Stimulated activated CD8-positive, alpha-beta memory T cell treated with anti-CD3 and anti-CD28 coated beads, Interleukin-15, amount 100 ng/mL, for 24 hours (primary cell): Measurements from ENCODE around the gene MYO1E.
A peak's percentile ranks its signal among the peaks of the same experiment; 100 is the strongest.

Experiments used
- DNase-seq: peaks from one replicate; pipeline ENCODE4 v3.0.0-alpha.2; 2020; ENCODE audit warnings: low read depth

Gene MYO1E

GRCh38 chr15:59315914-59316451 is 56.7 kb downstream of the MYO1E start:
- no peak for DNase-seq

GRCh38 chr15:59313641-59314332 is 58.9 kb downstream of the MYO1E start:
- DNase-seq = no peak

GRCh38 chr15:59312205-59312604 is 60.5 kb downstream of the MYO1E start:
- DNase-seq = no peak

- no peak for DNase-seq
Measured at GRCh38 chr15:59311195-59311594, 61.5 kb downstream of the MYO1E start.

- DNase-seq = no peak
Measured at GRCh38 chr15:59309405-59309804, 63.3 kb downstream of the MYO1E start.

GRCh38 chr15:59307165-59307537 is 65.5 kb downstream of the MYO1E start:
- DNase-seq = no peak

GRCh38 chr15:59306520-59307164 is 66.0 kb downstream of the MYO1E start:
- no peak for DNase-seq

GRCh38 chr15:59304807-59305206 is 67.9 kb downstream of the MYO1E start:
- DNase-seq = no peak

GRCh38 chr15:59304034-59304795 is 68.5 kb downstream of the MYO1E start:
- no peak for DNase-seq

GRCh38 chr15:59303633-59304032 is 69.0 kb downstream of the MYO1E start:
- no peak for DNase-seq

GRCh38 chr15:59303136-59303535 is 69.5 kb downstream of the MYO1E start:
- no peak for DNase-seq

GRCh38 chr15:59301527-59301926 is 71.1 kb downstream of the MYO1E start:
- no peak for DNase-seq

GRCh38 chr15:59300618-59301139 is 72.0 kb downstream of the MYO1E start:
- no peak for DNase-seq

- peak; percentile 7 for DNase-seq
Measured at GRCh38 chr15:59299929-59300617, 72.6 kb downstream of the MYO1E start.

- no peak for DNase-seq
Measured at GRCh38 chr15:59298854-59299250, 73.8 kb downstream of the MYO1E start.

GRCh38 chr15:59298225-59298853 is 74.3 kb downstream of the MYO1E start:
- DNase-seq = no peak

GRCh38 chr15:59296181-59296617 is 76.5 kb downstream of the MYO1E start:
- no peak for DNase-seq

GRCh38 chr15:59295261-59296001 is 77.2 kb downstream of the MYO1E start:
- DNase-seq = no peak

GRCh38 chr15:59294574-59295260 is 78.0 kb downstream of the MYO1E start:
- DNase-seq = no peak
